22Rv1 (cell line): Measurements from ENCODE around the gene KCNAB1.

Experiments used
- H3K27ac ChIP-seq: fragments of 450-650 bp; 2 replicates; pipeline ENCODE4 v1.5.1; 2017
- CTCF ChIP-seq: fragments of 450-650 bp; IDR thresholded peaks from 2 replicates; pipeline ENCODE4 v1.5.1; 2017; ENCODE audit warnings: mild to moderate bottlenecking
- ZFX ChIP-seq: fragments of 450-650 bp; IDR thresholded peaks from 2 replicates; pipeline ENCODE4 v1.6.1; 2017; ENCODE audit warnings: antibody characterized with exemption, borderline replicate concordance

KCNAB1 gene

GRCh38 chr3:156151824-156152428 is 31.5 kb downstream of the KCNAB1 start:
- TF ChIP-seq ZFX: no peak
- peak; percentile 91 for TF ChIP-seq CTCF
- H3K27ac ChIP-seq: no peak overlapping the region

- no peak overlapping the region for H3K27ac ChIP-seq
- TF ChIP-seq CTCF (no peak), ZFX (no peak)
These were observed 38.4 kb downstream of the KCNAB1 start for GRCh38 chr3:156158656-156159295.

GRCh38 chr3:156160647-156161046 is 40.3 kb downstream of the KCNAB1 start:
- H3K27ac ChIP-seq: no peak overlapping the region
- no peak for TF ChIP-seq ZFX
- TF ChIP-seq CTCF: no peak

- TF ChIP-seq CTCF: no peak
- TF ChIP-seq ZFX: no peak
- H3K27ac ChIP-seq: no peak overlapping the region
These were observed 40.8 kb downstream of the KCNAB1 start for GRCh38 chr3:156161172-156161571.

GRCh38 chr3:156163848-156164247 is 43.5 kb downstream of the KCNAB1 start:
- no peak for TF ChIP-seq CTCF
- no peak for TF ChIP-seq ZFX

GRCh38 chr3:156166808-156167207 is 46.4 kb downstream of the KCNAB1 start:
- no peak for TF ChIP-seq CTCF
- no peak for TF ChIP-seq ZFX

More at GRCh38 chr3:156163848-156164247, 43.5 kb downstream of the KCNAB1 start:
- no peak overlapping the region for H3K27ac ChIP-seq

GRCh38 chr3:156170571-156170970 is 50.2 kb downstream of the KCNAB1 start:
- H3K27ac ChIP-seq: no peak overlapping the region
- no peak for TF ChIP-seq CTCF

More at GRCh38 chr3:156166808-156167207, 46.4 kb downstream of the KCNAB1 start:
- H3K27ac ChIP-seq: no peak overlapping the region
